Sciatic nerve (tissue), 2 donors: ENCODE data around the gene OCA2. TPM values are rescaled to one million over a fixed set of nuclear protein-coding genes. Genes with fewer than 3 reads are reported as not detected.
"Not testable (repeated sequence)": the region's sequence is repeated elsewhere in the genome, so short reads cannot be mapped to it uniquely, and the experiment has no call there.

Experiments used
- ATAC-seq: fragments of 200-7000 bp; cut with Tn5 transposase; one replicate; pipeline ENCODE4 v1.9.1; 2020; ENCODE audit warnings: mild to moderate bottlenecking, moderate library complexity
- DNase-seq: peaks from one replicate; pipeline ENCODE4 v3.0.0-alpha.2; 2020; ENCODE audit warnings: low spot score
- intact Hi-C: fragments of 100-400 bp; cut with DNase I; formaldehyde crosslinking; loops from one replicate; pipeline ENCODE4 v1.14.2; 2022
- total RNA-seq: library from RNA; stranded (reverse); fragmentation: NEBNext Ultra II Directional; extraction: Animal tissue kit (Norgen Biotek cat#: 25700); gene quantifications from one replicate; pipeline ENCODE4 v1.2.1, GENCODE V29; 2021
- donor health status: DM: no; HTN: no; CAD: no.
- donor health status: DM: no; HTN: no; CAD: no.

The OCA2 gene
- total RNA-seq, 1 donor from 2014 or later, result 0.98 TPM

GRCh38 chr15:27744641-27745040 is 354.5 kb downstream of the OCA2 start:
- intact Hi-C loops, result no loop called here
- DNase-seq (no peak), ATAC-seq (no peak)

GRCh38 chr15:27743638-27744037 is 355.5 kb downstream of the OCA2 start:
- no peak for ATAC-seq
- intact Hi-C loops, result no loop called here
- DNase-seq, result no peak

DNA sequence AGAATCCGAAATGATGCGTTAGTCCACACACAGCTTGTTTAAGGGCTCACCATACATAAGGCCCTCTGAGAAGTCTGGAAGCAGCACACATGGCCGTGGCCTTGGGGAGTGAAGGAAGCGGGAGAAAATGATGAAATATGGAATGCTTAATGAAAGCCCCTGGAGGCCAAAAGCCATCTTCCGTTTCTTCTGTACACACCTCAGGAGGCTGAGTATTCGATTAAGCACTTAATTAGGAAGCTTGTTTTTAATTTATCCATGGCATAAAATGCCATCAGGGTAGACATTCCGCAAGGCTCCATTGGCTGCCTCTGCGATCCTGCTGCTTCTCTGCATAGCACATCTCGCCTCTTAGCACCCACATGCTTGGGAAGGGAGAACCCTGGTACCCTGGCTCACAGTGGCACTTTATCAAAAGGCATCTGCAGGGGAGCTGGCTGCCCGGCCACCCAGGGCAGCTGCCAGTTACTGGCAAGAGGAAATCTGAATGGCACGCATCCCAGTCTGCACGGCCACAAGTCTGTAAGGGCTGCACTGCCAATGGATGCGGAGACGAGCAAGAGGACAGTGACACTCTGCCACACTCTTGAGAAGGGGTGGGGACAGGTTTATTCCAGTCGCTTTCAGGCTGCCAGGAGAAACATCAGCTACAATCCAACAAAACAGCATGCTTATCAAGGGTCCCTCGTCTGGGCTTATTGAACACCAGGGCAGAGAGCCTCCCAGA is 356.2 kb downstream of the OCA2 start:
- DNase-seq (no peak), ATAC-seq (no peak)
- intact Hi-C loops, result no loop called here

DNA sequence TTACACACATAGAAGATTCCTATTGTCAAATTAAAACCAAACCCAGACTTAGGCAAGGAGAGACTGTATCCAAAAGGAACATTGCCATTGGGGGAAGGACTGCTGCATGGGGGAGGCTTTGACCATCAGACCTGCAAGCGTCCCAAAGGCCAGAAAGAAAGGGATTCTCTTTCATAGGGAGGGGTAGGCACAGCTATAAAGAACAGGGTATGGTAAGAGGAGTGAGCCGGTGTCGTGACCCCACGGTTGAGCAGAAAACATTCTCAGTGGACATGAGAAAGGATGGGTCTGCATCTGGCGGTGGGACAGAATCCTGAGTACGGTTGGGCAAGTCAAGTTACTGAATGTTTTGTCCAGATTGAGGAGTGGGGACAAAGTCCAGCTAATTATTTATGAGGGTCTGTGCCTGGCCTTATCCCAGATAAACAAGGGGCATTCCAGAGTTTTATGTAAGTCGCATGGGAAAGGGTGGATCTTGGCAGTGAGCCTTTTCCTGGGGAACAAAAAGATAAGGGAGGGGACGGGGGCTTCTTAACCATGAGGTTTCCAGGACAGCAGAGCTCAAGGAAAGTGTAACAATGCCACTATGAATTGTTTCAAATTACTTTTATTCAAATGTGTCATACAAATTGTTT is 357.8 kb downstream of the OCA2 start:
- intact Hi-C loops, result no loop called here
- ATAC-seq, result no peak
- DNase-seq, result no peak

- ATAC-seq (no peak), DNase-seq (no peak)
- intact Hi-C loops, result no loop called here
These were observed 364.2 kb downstream of the OCA2 start for GRCh38 chr15:27734785-27735495.

DNA sequence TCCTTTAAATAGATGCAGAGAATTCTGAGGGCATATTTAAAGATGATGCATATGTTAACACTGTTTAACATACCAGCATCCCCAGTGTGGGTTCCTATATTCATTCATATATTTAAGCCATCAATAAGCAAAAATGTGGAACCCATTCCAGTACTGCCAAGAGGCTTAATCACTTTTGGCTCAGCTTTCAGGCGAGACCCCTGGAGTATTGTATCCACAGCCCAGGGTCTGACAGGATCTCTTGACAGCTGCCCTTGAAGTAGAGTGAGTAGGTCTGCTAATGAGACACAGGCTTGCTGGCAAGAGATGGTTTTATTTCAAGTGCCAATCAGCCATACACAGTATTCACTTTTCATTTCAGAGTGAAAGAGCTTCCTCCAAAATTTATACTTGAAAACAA is 367.3 kb downstream of the OCA2 start:
- no peak for DNase-seq
- intact Hi-C loops, result no loop called here
- no peak for ATAC-seq

DNA sequence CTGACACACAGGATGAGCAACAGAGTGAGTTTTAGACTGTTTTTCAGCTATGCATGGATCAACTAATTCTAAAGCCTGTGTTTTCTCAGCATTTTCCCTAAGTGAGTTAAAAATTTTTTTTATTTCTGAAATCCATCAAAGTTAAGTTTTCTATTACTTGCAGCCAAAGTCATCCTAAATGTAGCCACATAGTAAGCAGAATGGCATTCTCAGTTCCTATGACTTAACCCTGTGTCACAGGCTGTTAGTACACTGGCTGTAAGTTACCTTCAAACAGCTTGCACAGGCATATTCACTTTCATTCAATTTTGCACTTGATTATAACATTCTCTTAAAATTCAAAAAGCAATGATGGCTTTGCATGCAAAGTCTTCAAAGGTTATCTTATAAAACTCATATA is 368.2 kb downstream of the OCA2 start:
- intact Hi-C loops, result no loop called here
- ATAC-seq (no peak), DNase-seq (no peak)

GRCh38 chr15:27725731-27726130 is 373.4 kb downstream of the OCA2 start:
- no peak for DNase-seq
- ATAC-seq, result no peak
- intact Hi-C loops, result no loop called here

DNA sequence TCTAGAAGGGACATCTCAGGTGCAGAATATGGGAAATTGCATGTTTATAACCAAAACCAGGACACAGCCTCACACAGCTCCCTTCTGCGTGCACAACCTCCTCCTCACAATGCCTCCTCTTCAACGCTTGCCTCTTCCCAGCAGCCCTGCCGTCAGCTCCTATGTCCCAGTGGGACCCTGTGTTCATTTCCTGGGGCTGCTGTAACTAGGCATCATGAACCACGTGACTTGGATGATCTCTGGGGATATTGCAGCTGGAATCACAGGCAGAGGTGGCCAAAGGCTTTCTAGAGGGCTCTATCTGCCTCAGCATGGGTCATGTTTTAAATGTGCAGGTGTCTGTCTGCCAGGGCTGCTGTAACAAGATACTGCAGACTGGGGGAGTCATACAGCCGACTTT is 375.3 kb downstream of the OCA2 start:
- DNase-seq, result no peak
- intact Hi-C loops, result no loop called here
- ATAC-seq, result no peak

DNA sequence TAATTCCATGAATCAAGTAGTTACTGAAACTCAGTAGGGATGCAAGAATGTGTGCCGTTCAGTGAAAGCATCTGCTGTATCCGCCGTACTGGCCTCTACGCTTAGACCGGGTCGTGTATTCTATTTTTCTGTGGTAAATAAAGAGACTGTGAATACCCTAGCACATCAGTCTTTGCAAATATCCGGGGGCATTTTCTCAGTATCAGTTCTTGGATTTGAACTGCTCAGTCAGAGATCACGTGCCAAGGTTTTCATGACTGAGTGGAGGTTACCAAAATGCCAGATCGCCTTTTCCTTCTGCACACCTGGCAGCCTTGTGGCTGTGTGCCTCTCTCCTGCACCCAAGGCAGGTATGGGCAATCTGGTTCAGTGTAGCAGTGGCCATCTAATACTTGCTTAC is 377.0 kb downstream of the OCA2 start:
- DNase-seq (no peak), ATAC-seq (no peak)
- intact Hi-C loops, result no loop called here

DNA sequence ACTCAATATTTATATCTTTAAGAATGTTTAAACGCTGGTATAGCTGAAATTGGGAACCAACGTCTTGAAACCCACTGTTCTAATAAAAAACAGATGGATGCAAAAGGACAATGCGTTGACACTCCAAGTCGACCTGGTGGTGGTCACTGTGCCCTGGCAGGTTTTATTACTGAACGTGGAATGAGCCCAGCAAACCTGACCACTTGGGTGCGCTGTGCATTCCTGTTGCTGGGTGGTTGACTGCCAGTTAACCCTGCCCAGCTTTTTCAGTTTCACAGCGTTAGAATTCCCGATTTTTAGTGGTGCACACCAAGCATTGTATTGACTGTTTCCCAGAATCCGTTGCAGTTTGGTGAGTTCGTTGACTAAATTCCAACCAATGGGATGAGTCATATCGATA is 384.4 kb downstream of the OCA2 start:
- ATAC-seq, result no peak
- intact Hi-C loops, result loop anchor here (10.0 kb wide), 1 partner anchor 60 kb away; no protein-coding TSS in a partner anchor
- DNase-seq, result no peak

DNA sequence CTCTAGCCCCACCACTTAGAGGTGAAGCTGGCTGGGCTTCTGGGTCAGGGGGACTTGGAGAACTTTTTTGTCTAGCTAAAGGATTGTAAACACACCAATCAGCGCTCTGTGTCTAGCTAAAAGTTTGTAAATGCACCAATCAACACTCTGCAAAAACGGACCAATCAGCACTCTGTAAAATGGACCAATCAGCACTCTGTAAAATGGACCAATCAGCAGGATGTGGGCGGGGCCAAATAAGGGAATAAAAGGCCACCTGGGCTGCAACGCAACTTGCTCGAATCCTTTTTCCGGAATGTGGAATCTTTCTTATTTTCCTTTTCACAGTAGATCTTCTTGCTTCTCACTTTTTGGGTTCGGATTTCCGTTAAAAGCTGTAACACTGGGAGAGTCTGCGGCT is 385.3 kb downstream of the OCA2 start:
- not testable (repeated sequence) for ATAC-seq, DNase-seq
- intact Hi-C loops, result loop anchor here (10.0 kb wide), 1 partner anchor 59 kb away; no protein-coding TSS in a partner anchor

DNA sequence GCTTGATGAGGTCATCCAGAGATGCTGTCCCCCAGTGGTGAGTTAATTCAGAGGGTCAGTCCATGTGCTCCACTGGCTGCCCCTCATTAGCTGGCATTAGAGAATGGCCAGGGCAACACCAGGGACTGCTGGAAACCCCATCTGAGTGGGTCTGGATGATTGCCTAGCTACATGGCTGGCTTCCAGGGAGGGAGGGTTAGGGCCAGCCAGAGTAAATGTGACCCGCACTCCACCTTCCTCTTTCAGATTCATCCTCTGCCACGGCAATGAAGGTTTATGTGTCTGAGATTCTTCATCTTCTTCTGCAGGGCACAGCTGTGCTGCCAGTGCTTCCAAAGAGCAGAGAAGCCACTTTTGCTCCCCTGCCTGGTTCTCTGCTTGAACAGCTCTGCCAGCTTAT is 391.9 kb downstream of the OCA2 start:
- intact Hi-C loops, result no loop called here
- DNase-seq (no peak), ATAC-seq (no peak)

DNA sequence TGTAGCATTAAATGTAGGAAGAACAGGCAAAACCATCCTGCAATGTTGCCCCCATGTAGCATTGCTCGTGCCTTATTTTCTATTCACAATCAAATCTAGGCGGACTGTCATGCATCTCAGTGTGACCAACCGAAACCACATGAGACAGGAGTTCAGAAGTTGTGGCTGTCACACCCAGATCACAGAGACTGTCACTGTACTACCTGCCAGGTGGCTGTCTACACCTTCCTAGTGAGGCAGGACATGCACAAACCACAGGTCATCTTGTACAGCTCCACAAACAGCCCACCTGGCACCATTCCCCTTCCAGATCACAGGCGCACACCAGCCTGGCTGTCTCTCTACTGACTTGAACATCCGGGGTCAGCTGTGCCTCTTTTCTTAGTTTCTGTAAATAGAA is 392.8 kb downstream of the OCA2 start:
- no peak for ATAC-seq

DNA sequence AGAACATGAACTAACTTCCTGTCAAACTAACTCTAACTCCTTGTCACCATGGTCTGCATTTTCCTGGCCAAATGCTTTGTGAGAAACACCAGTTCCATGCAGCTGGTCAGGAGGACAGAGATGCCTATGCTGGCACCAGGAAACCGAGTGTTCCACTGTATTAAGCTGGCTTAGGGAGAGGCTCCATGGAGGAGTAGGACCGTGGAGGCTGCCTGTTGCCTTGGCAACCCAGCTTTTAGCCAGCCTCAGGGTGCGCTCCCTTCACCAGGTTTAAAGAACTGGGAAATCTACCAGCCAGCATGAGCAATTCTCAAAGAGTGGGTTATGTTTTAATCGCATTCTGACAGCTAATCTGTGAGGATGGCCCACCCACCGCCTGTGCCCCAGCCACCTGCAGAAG is 394.1 kb downstream of the OCA2 start:
- intact Hi-C loops, result no loop called here
- DNase-seq (no peak), ATAC-seq (no peak)

More for the DNA sequence above, 392.8 kb downstream of the OCA2 start:
- DNase-seq, result no peak
- intact Hi-C loops, result no loop called here

Other genes with a start within 250 kb of the OCA2 start
- 84.9 TPM for gene HERC2, start 222.9 kb upstream of the OCA2 start, total RNA-seq